HepG2 (cell line): ENCODE results near the gene CACNG4. TPM values are rescaled to one million over a fixed set of nuclear protein-coding genes. Genes with fewer than 3 reads are reported as not detected.

Experiments
- ATAC-seq: fragments of 200-7000 bp; cut with Tn5 transposase; 3 replicates; pipeline ENCODE4 v1.9.1; 2020; ENCODE audit warnings: mild to moderate bottlenecking, moderate library complexity
- BruUV-seq: library from RNA; stranded (reverse); fragments of 400-500 nt; replicated peaks from 2 replicates; lab custom pipeline; 2021; lab: Mats Ljungman, UMichigan
- CTCF ChIA-PET: fragments of 300-600 bp; formaldehyde crosslinking; extraction: SDS; loops from one replicate; lab custom pipeline; 2021; ENCODE audit warnings: low total read pairs, inconsistent platforms, low intra/inter-chr PET ratio; lab: Yijun Ruan, JAX
- POLR2A ChIA-PET: fragments of 350-600 bp; sonication (Branson Sonifier 250); formaldehyde crosslinking; loops from one replicate; lab custom pipeline; 2020; ENCODE audit warnings: antibody characterized with exemption, inconsistent platforms; lab: Yijun Ruan, JAX
- DNase-seq: peaks from one replicate; pipeline ENCODE4 v3.0.0-alpha.2; 2015; ENCODE audit warnings: low spot score
- FAIRE-seq: peaks from 3 replicates; lab custom pipeline; 2011; peaks lifted over from hg19 to GRCh38; lab: Jason Lieb, UNC
- H2AFZ ChIP-seq: one replicate; pipeline ENCODE4 v1.6.1; 2011; ENCODE audit warnings: low read length, inconsistent platforms
- H3K27ac ChIP-seq: fragments of 300-600 bp; 3 replicates; pipeline ENCODE4 v1.8.0; 2011; ENCODE audit warnings: mixed run types, mild to moderate bottlenecking, mixed read lengths, low read length, inconsistent platforms; ENCODE audit not compliant: insufficient read depth; ENCODE audit errors: extremely low read length
- H3K27me3 ChIP-seq, 2 experiments: fragments of 200-600 bp in 1 of 2; 2 replicates in 1 of 2; 3 replicates in 1 of 2; pipeline versions ENCODE4 v1.6.0 to v1.8.0; 2011; ENCODE audit warnings: low read length in 2 of 2, mild to moderate bottlenecking in 2 of 2, moderate library complexity in 2 of 2, inconsistent platforms in 1 of 2; ENCODE audit not compliant: insufficient read depth in 2 of 2, control insufficient read depth in 1 of 2
- H3K36me3 ChIP-seq, 2 experiments: fragments of 200-600 bp in 1 of 2; replicated peaks in 1 of 2; 2 replicates in 1 of 2; 3 replicates in 1 of 2; pipeline versions ENCODE4 v1.5.1 to v1.8.0; 2011; ENCODE audit warnings: low read length in 2 of 2, inconsistent platforms in 1 of 2; ENCODE audit not compliant: insufficient read depth in 2 of 2, control insufficient read depth in 1 of 2
- H3K4me1 ChIP-seq: 2 replicates; pipeline ENCODE4 v1.5.1; 2012; ENCODE audit warnings: low read length, inconsistent platforms; ENCODE audit not compliant: insufficient read depth
- H3K4me2 ChIP-seq: 2 replicates; pipeline ENCODE4 v1.6.0; 2011; ENCODE audit warnings: low read depth, low read length, inconsistent platforms
- H3K4me3 ChIP-seq, 3 experiments: fragments of 200-600 bp in 1 of 3; sonication (generic), shearing (Covaris generic) in 1 of 3; replicated peaks in 1 of 3; 2 replicates each; pipeline ENCODE4 v1.5.1; 2011 to 2016; ENCODE audit warnings: low read length in 3 of 3, inconsistent platforms in 2 of 3, low read depth in 2 of 3, mild to moderate bottlenecking in 2 of 3, control low read depth in 1 of 3, mixed read lengths in 1 of 3; ENCODE audit not compliant: insufficient read depth in 1 of 3
- H3K79me2 ChIP-seq: one replicate; pipeline ENCODE4 v1.6.1; 2011; ENCODE audit warnings: low read length, inconsistent platforms; ENCODE audit not compliant: insufficient read depth
- H3K9ac ChIP-seq: 2 replicates; pipeline ENCODE4 v1.6.0; 2011; ENCODE audit warnings: mild to moderate bottlenecking, low read depth, low read length, inconsistent platforms; ENCODE audit not compliant: insufficient read depth
- H3K9me3 ChIP-seq: 2 replicates; pipeline ENCODE4 v1.5.1; 2012; ENCODE audit warnings: mild to moderate bottlenecking, low read length
- H4K20me1 ChIP-seq: 2 replicates; pipeline ENCODE4 v1.6.0; 2011; ENCODE audit warnings: inconsistent platforms, mild to moderate bottlenecking, low read length, moderate library complexity; ENCODE audit not compliant: insufficient read depth
- E2F2 ChIP-seq: sonication (generic); formaldehyde crosslinking; IDR thresholded peaks from 2 replicates; pipeline ENCODE4 v1.4.0; 2020; ENCODE audit warnings: missing genetic modification reagents, borderline replicate concordance
- HNRNPH1 ChIP-seq: fragments of 200-400 bp; formaldehyde crosslinking; optimal IDR thresholded peaks from 2 replicates; pipeline ENCODE3; 2017; ENCODE audit warnings: mild to moderate bottlenecking, low read depth, low read length
- HOXA5 ChIP-seq: sonication (generic); formaldehyde crosslinking; IDR thresholded peaks from 2 replicates; pipeline ENCODE4 v1.4.0; 2020; ENCODE audit warnings: missing genetic modification reagents
- JUNB ChIP-seq: sonication (generic); formaldehyde crosslinking; IDR thresholded peaks from 2 replicates; pipeline ENCODE4 v1.8.0; 2022; ENCODE audit warnings: missing genetic modification reagents, mild to moderate bottlenecking, borderline replicate concordance
- KDM5A ChIP-seq: fragments of 200-600 bp; sonication (generic); IDR thresholded peaks from 2 replicates; pipeline ENCODE4 v1.7.0; 2018; ENCODE audit warnings: antibody characterized with exemption, mild to moderate bottlenecking, low read length, borderline replicate concordance
- NR2F2 ChIP-seq: IDR thresholded peaks from 2 replicates; pipeline ENCODE4 v1.6.1; 2012; ENCODE audit warnings: low read depth, inconsistent platforms, borderline replicate concordance
- PAF1 ChIP-seq: IDR thresholded peaks from 2 replicates; pipeline ENCODE4 v1.6.1; 2016; ENCODE audit warnings: missing genetic modification reagents, missing compliant biosample characterization
- RORA ChIP-seq: sonication (generic); formaldehyde crosslinking; IDR thresholded peaks from 2 replicates; pipeline ENCODE4 v1.5.0; 2020; ENCODE audit warnings: mild to moderate bottlenecking, missing genetic modification reagents, moderate library complexity
- SIN3A ChIP-seq: IDR thresholded peaks from 2 replicates; pipeline ENCODE4 v1.6.1; 2011; ENCODE audit warnings: low read depth, mild to moderate bottlenecking, control low read depth, low read length, borderline replicate concordance
- SNAPC2 ChIP-seq: sonication (generic); formaldehyde crosslinking; IDR thresholded peaks from 2 replicates; pipeline ENCODE4 v1.8.1; 2022; ENCODE audit warnings: mild to moderate bottlenecking, missing genetic modification reagents
- YEATS2 ChIP-seq: sonication (generic); formaldehyde crosslinking; IDR thresholded peaks from 2 replicates; pipeline ENCODE4 v1.4.0; 2020; ENCODE audit warnings: missing genetic modification reagents, borderline replicate concordance
- ZZZ3 ChIP-seq: sonication (generic); formaldehyde crosslinking; IDR thresholded peaks from 2 replicates; pipeline ENCODE4 v1.4.0; 2020; ENCODE audit warnings: missing genetic modification reagents, mild to moderate bottlenecking, borderline replicate concordance
- WGBS: methylation state at CpG from one replicate; pipeline ENCODE4 v1.1.6; 2017; ENCODE audit warnings: low lambda C conversion rate; 5-methylcytosine and 5-hydroxymethylcytosine counted together
- in situ Hi-C: cut with HindIII; loops from 2 replicates; pipeline ENCODE4 v1.10.0; 2017; ENCODE audit warnings: low pct_unique_long_range_greater_than_20kb; ENCODE audit not compliant: extremely low pct_ligation_motif_present
- intact Hi-C: fragments of 100-400 bp; cut with micrococcal nuclease; formaldehyde crosslinking; loops from one replicate; pipeline ENCODE4 v1.10.0; 2022; ENCODE audit not compliant: unreplicated experiment
- polyA plus RNA-seq, 8 experiments: library from polyadenylated mRNA; depleted of rRNA in 3 of 8; stranded (reverse) in 7 of 8; unstranded in 1 of 8; fragments of >200 nt; fragmentation: Illumina TruSeq in 4 of 8; extraction: Trizol in 4 of 8; gene quantifications; 2 replicates each; pipeline versions ENCODE4 v1.2.1 to v1.2.3, GENCODE V29; 2011 to 2016; ENCODE audit warnings: low read depth in 4 of 8, missing spikeins in 1 of 8, mixed read lengths in 1 of 8; ENCODE audit not compliant: insufficient read depth in 1 of 8
- total RNA-seq, 5 experiments: library from RNA; depleted of rRNA; stranded (reverse); fragments of >200 nt; fragmentation: Illumina TruSeq; extraction: Trizol; gene quantifications; 2 replicates each; pipeline ENCODE4 v1.2.3, GENCODE V29; 2016; ENCODE audit warnings: low read depth in 1 of 5
- TF ChIP-seq, protein P1 (sequence below): sonication (generic); formaldehyde crosslinking; IDR thresholded peaks from 2 replicates; pipeline ENCODE4 v1.9.0; 2021; ENCODE audit warnings: mild to moderate bottlenecking, missing genetic modification reagents
- TF ChIP-seq, protein P2 (sequence below): sonication (generic); formaldehyde crosslinking; IDR thresholded peaks from 2 replicates; pipeline ENCODE4 v1.8.1; 2023; ENCODE audit warnings: mild to moderate bottlenecking, moderate library complexity, missing genetic modification reagents

CACNG4 gene
- total and polyA plus RNA-seq, 2 of the 13 experiments (the other 11 are each of a cell fraction or from before 2014, with no cell fraction given): 0.09 TPM

DNA sequence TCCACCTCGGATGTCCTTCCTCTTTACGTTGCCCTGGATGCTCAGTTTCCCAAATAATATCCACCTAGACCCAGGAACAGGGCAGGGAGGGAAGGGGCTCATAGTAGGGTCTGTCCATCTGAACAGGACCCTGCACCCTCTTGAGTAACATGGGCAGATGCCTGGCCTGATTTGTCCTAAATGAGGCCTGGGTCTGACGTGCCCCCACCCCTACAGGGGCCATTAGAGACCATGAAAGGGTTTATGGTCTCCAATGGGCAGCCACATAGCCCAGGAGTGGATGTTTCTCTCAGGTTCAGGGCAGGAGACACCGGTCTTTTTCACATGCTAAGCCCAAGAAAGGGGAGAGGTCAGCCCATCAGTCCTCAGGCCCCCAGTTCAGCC, 86.6 kb downstream of the CACNG4 start:
- BruUV-seq: no TSS peak
- TF ChIP-seq E2F2: no peak
- TF ChIP-seq PAF1 (CRISPR knock-in tag): no peak
- TF ChIP-seq HOXA5 (CRISPR knock-in tag): no peak
- no peak for TF ChIP-seq SIN3A
- no peak for TF ChIP-seq JUNB (CRISPR knock-in tag)
- TF ChIP-seq KDM5A: no peak
- no peak for TF ChIP-seq HNRNPH1
- TF ChIP-seq, protein P1, sequence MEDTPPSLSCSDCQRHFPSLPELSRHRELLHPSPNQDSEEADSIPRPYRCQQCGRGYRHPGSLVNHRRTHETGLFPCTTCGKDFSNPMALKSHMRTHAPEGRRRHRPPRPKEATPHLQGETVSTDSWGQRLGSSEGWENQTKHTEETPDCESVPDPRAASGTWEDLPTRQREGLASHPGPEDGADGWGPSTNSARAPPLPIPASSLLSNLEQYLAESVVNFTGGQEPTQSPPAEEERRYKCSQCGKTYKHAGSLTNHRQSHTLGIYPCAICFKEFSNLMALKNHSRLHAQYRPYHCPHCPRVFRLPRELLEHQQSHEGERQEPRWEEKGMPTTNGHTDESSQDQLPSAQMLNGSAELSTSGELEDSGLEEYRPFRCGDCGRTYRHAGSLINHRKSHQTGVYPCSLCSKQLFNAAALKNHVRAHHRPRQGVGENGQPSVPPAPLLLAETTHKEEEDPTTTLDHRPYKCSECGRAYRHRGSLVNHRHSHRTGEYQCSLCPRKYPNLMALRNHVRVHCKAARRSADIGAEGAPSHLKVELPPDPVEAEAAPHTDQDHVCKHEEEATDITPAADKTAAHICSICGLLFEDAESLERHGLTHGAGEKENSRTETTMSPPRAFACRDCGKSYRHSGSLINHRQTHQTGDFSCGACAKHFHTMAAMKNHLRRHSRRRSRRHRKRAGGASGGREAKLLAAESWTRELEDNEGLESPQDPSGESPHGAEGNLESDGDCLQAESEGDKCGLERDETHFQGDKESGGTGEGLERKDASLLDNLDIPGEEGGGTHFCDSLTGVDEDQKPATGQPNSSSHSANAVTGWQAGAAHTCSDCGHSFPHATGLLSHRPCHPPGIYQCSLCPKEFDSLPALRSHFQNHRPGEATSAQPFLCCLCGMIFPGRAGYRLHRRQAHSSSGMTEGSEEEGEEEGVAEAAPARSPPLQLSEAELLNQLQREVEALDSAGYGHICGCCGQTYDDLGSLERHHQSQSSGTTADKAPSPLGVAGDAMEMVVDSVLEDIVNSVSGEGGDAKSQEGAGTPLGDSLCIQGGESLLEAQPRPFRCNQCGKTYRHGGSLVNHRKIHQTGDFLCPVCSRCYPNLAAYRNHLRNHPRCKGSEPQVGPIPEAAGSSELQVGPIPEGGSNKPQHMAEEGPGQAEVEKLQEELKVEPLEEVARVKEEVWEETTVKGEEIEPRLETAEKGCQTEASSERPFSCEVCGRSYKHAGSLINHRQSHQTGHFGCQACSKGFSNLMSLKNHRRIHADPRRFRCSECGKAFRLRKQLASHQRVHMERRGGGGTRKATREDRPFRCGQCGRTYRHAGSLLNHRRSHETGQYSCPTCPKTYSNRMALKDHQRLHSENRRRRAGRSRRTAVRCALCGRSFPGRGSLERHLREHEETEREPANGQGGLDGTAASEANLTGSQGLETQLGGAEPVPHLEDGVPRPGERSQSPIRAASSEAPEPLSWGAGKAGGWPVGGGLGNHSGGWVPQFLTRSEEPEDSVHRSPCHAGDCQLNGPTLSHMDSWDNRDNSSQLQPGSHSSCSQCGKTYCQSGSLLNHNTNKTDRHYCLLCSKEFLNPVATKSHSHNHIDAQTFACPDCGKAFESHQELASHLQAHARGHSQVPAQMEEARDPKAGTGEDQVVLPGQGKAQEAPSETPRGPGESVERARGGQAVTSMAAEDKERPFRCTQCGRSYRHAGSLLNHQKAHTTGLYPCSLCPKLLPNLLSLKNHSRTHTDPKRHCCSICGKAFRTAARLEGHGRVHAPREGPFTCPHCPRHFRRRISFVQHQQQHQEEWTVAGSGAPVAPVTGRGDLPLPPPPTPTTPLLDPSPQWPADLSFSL (CRISPR knock-in tag): no peak
- TF ChIP-seq RORA (CRISPR knock-in tag): no peak
- TF ChIP-seq, protein P2, sequence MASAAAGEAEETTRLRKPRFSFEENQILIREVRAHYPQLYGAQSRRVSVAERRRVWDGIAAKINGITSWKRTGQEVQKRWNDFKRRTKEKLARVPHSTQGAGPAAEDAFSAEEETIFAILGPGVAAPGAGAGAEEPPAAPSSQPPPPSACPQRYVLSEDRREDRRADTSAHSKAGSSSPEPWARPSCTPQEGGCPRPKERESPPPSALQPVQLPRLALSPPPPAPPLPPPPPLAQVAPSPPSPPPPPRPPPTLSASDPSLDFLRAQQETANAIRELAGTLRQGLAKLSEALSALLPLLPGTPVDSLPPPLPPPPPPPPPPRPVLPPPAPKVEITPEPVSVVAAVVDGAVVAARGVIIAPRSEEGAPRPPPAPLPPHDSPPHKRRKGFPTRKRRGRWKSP: no peak
- no peak for TF ChIP-seq YEATS2 (CRISPR knock-in tag)
- no peak for TF ChIP-seq SNAPC2 (CRISPR knock-in tag)
- no peak for TF ChIP-seq ZZZ3 (CRISPR knock-in tag)
- no peak for TF ChIP-seq NR2F2
- H3K27me3 ChIP-seq: peaks cover 5 to 33% of the 10 kb centered on the region in 2 experiments; a peak in 3 of 5 replicates
- no peak for DNase-seq
- H3K4me3 ChIP-seq: no peak overlapping the region
- H3K79me2 ChIP-seq: no peaks in the 10 kb centered on the region
- in situ Hi-C loops: no loop called here
- CTCF ChIA-PET: no interaction called here
- ATAC-seq: no peak
- no peak overlapping the region for H2AFZ ChIP-seq
- no peak overlapping the region for H3K27ac ChIP-seq
- H3K4me1 ChIP-seq: peaks cover 8% of the 10 kb centered on the region
- H4K20me1 ChIP-seq: no peaks in the 10 kb centered on the region
- POLR2A ChIA-PET: no interaction called here
- WGBS: 9% methylated on average over 3 of the region's 4 CpGs
- no peak for FAIRE-seq
- H3K9ac ChIP-seq: no peak overlapping the region
- H3K9me3 ChIP-seq: peaks cover 24% of the 10 kb centered on the region
- intact Hi-C loops: loop anchor here (1.0 kb wide), 1 partner anchor 18 kb away; no protein-coding TSS in a partner anchor
- H3K36me3 ChIP-seq: no peaks in the 10 kb centered on the region
- H3K4me2 ChIP-seq: no peak overlapping the region
